Neural progenitor cell (in vitro differentiated cells): ENCODE data around the gene ANK3. TPM values are rescaled to one million over a fixed set of nuclear protein-coding genes. Genes with fewer than 3 reads are reported as not detected.

Source experiments
- DNase-seq: peaks from one replicate; pipeline ENCODE4 v3.0.0-alpha.2; 2016; ENCODE audit warnings: low spot score
- H2AFZ ChIP-seq: fragments of 200-600 bp; sonication (generic); replicated peaks from 2 replicates; pipeline ENCODE4 v1.6.1; 2016; ENCODE audit warnings: antibody characterized with exemption
- H3F3A ChIP-seq: fragments of 200-600 bp; sonication (generic); 2 replicates; pipeline ENCODE4 v1.6.1; 2016; ENCODE audit warnings: antibody characterized with exemption, low read depth
- H3K27ac ChIP-seq: fragments of 200-600 bp; sonication (generic); 2 replicates; pipeline ENCODE4 v1.5.1; 2016; ENCODE audit warnings: mild to moderate bottlenecking
- H3K27me3 ChIP-seq: fragments of 200-600 bp; sonication (generic); 2 replicates; pipeline ENCODE4 v1.6.1; 2016; ENCODE audit warnings: mild to moderate bottlenecking, moderate library complexity
- H3K36me3 ChIP-seq: fragments of 200-600 bp; sonication (generic); 2 replicates; pipeline ENCODE4 v1.5.1; 2016
- H3K4me1 ChIP-seq: fragments of 200-600 bp; sonication (generic); 2 replicates; pipeline ENCODE4 v1.6.1; 2016; ENCODE audit warnings: mixed run types
- H3K4me2 ChIP-seq: fragments of 200-600 bp; sonication (generic); 2 replicates; pipeline ENCODE4 v1.6.1; 2016
- H3K4me3 ChIP-seq: fragments of 200-600 bp; sonication (generic); 2 replicates; pipeline ENCODE4 v1.5.1; 2016
- H3K79me2 ChIP-seq: fragments of 200-600 bp; sonication (generic); 2 replicates; pipeline ENCODE4 v1.6.1; 2016; ENCODE audit warnings: low read depth
- H3K9ac ChIP-seq: fragments of 200-600 bp; sonication (generic); 2 replicates; pipeline ENCODE4 v1.6.1; 2016
- H3K9me3 ChIP-seq: fragments of 200-600 bp; sonication (generic); 2 replicates; pipeline ENCODE4 v1.5.1; 2016; ENCODE audit warnings: low read depth
- H4K20me1 ChIP-seq: fragments of 200-600 bp; sonication (generic); 2 replicates; pipeline ENCODE4 v1.6.1; 2016; ENCODE audit warnings: low read depth
- H3K27ac Mint-ChIP-seq: 3 replicates; pipeline ENCODE4 v1.8.0; 2021; ENCODE audit warnings: mixed read lengths
- H3K27me3 Mint-ChIP-seq: 2 replicates; pipeline ENCODE4 v1.8.0; 2022; ENCODE audit warnings: low read depth, mild to moderate bottlenecking, inconsistent platforms, moderate library complexity, mixed read lengths; ENCODE audit not compliant: insufficient read depth
- H3K36me3 Mint-ChIP-seq: 3 replicates; pipeline ENCODE4 v1.8.0; 2021; ENCODE audit warnings: mixed read lengths
- H3K4me1 Mint-ChIP-seq: 3 replicates; pipeline ENCODE4 v1.8.0; 2021; ENCODE audit warnings: mixed read lengths
- H3K4me3 Mint-ChIP-seq: 3 replicates; pipeline ENCODE4 v1.8.0; 2021; ENCODE audit warnings: mild to moderate bottlenecking, moderate library complexity, mixed read lengths
- H3K9me3 Mint-ChIP-seq: 3 replicates; pipeline ENCODE4 v1.8.0; 2020; ENCODE audit warnings: mixed read lengths
- EZH2 ChIP-seq: fragments of 200-600 bp; sonication (generic); IDR thresholded peaks from 2 replicates; pipeline ENCODE4 v1.6.1; 2017; ENCODE audit warnings: antibody characterized with exemption, mild to moderate bottlenecking, moderate library complexity
- EZH2phosphoT487 ChIP-seq: fragments of 200-600 bp; sonication (generic); IDR thresholded peaks from 2 replicates; pipeline ENCODE4 v1.6.1; 2017; ENCODE audit warnings: antibody characterized with exemption
- total RNA-seq: library from RNA; depleted of rRNA; stranded (reverse); fragments of >200 nt; gene quantifications from 2 replicates; pipeline ENCODE4 v1.2.3, GENCODE V29; 2015; ENCODE audit warnings: low replicate concordance
- TF ChIP-seq, protein P1 (sequence below): fragments of 200-600 bp; sonication (generic); IDR thresholded peaks from 2 replicates; pipeline ENCODE4 v1.5.1; 2017; ENCODE audit warnings: antibody characterized with exemption, mild to moderate bottlenecking

Gene ANK3
- total RNA-seq, 1 donor from 2014 or later: 54.1 TPM

DNA sequence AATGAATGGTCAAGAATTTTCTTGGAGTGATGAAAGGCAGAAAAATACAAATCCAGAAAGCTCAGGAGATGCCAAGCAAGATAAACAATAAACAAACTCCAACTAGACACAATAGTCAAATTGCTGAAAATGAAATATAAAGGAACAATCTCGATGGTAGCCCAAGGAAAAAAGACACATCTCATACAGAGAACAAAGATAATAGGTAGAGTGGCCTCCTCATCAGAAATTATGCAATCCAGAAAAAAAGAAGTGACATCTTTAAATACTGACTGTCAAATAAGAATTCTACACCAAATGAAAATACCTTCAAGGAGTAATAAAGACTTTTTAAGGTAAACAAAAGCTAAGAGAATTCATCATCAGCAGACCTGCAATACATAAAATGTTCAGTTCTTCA is 150.4 kb downstream of the ANK3 start:
- H2AFZ ChIP-seq: peak overlapping the region; percentile 75
- no peak overlapping the region for H3K4me2 ChIP-seq
- no peaks in the 10 kb centered on the region for H3K36me3 ChIP-seq
- no peaks in the 10 kb centered on the region for H3F3A ChIP-seq
- Mint-ChIP-seq H3K27me3 (no peaks in the 10 kb centered on the region), H3K4me3 (no peak overlapping the region), H3K27ac (no peak overlapping the region), H3K9me3 (peaks cover 2% of the 10 kb centered on the region), H3K36me3 (no peaks in the 10 kb centered on the region), H3K4me1 (peaks cover 5% of the 10 kb centered on the region)
- H3K9ac ChIP-seq: no peak overlapping the region
- H3K27ac ChIP-seq: no peak overlapping the region
- TF ChIP-seq EZH2phosphoT487 (no peak), EZH2 (no peak)
- TF ChIP-seq, protein P1, sequence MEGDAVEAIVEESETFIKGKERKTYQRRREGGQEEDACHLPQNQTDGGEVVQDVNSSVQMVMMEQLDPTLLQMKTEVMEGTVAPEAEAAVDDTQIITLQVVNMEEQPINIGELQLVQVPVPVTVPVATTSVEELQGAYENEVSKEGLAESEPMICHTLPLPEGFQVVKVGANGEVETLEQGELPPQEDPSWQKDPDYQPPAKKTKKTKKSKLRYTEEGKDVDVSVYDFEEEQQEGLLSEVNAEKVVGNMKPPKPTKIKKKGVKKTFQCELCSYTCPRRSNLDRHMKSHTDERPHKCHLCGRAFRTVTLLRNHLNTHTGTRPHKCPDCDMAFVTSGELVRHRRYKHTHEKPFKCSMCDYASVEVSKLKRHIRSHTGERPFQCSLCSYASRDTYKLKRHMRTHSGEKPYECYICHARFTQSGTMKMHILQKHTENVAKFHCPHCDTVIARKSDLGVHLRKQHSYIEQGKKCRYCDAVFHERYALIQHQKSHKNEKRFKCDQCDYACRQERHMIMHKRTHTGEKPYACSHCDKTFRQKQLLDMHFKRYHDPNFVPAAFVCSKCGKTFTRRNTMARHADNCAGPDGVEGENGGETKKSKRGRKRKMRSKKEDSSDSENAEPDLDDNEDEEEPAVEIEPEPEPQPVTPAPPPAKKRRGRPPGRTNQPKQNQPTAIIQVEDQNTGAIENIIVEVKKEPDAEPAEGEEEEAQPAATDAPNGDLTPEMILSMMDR: no peak
- H3K9me3 ChIP-seq: no peaks in the 10 kb centered on the region
- no peaks in the 10 kb centered on the region for H3K79me2 ChIP-seq
- no peaks in the 10 kb centered on the region for H3K27me3 ChIP-seq
- H4K20me1 ChIP-seq: no peaks in the 10 kb centered on the region
- H3K4me1 ChIP-seq: no peaks in the 10 kb centered on the region
- H3K4me3 ChIP-seq: no peak overlapping the region
- DNase-seq: no peak

DNA sequence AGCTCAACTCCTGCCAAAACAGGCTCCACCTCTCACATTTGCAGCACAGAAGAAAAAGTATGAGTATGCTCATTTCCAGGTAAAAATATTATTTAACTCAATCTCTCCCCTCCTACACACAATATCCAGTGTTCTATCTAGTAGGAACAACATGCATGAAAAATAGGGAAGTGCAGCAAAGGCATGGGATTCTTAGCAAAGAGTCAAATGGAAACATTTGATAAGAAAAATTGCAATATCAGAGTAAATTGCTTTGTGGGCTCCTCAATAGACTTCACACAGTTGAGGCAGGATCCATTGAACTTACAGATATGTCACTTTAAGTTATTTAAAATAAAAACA is 150.9 kb downstream of the ANK3 start:
- Histone ChIP-seq H3F3A (no peaks in the 10 kb centered on the region), H3K79me2 (no peaks in the 10 kb centered on the region), H3K27ac (no peak overlapping the region), H3K4me1 (no peaks in the 10 kb centered on the region), H3K9ac (no peak overlapping the region), H2AFZ (peak overlapping the region; percentile 75), H3K27me3 (no peaks in the 10 kb centered on the region), H3K4me3 (no peak overlapping the region), H3K36me3 (no peaks in the 10 kb centered on the region), H3K4me2 (no peak overlapping the region), H3K9me3 (no peaks in the 10 kb centered on the region), H4K20me1 (no peaks in the 10 kb centered on the region)
- no peak for TF ChIP-seq EZH2
- TF ChIP-seq EZH2phosphoT487: no peak
- TF ChIP-seq, protein P1: no peak
- no peaks in the 10 kb centered on the region for H3K36me3 Mint-ChIP-seq
- no peak overlapping the region for H3K27ac Mint-ChIP-seq
- H3K27me3 Mint-ChIP-seq: no peaks in the 10 kb centered on the region
- peaks cover 2% of the 10 kb centered on the region for H3K9me3 Mint-ChIP-seq
- peaks cover 5% of the 10 kb centered on the region for H3K4me1 Mint-ChIP-seq
- H3K4me3 Mint-ChIP-seq: no peak overlapping the region
- no peak for DNase-seq

DNA sequence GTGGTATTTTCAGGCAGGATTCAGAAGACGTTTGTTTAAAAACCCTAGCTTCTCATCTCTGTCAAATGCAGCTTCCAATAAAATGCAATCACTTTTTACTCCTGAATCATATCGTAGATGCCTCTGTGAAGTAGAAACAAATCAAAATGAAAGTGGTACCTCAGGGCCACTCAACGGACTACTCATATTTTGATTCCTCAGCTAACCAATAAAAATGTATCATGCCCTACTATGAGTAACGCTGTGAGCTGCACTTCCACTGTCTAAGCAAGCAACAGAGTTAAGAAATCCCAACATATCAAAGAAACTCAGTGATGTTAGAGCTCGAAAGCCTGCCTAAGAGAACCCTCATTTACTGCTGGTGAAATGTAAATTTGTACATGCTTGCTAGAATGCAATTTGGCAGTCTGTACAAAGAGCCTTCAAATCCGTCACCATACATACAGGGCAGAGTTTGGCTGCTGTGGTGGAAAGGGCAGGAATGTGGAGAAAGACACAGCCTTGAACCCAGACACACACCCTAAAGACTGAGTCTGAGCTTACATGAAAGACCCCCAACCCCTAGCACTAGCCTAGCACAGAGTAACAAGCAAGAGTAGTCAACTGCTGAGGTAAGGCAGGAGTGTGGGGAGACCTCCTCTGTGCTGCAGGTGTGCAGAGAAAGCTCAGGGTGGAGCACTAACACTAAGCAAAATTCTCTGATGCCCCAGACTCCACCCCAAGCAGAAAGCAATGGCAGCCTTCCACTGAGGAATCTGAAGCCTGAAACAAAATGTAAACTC is 151.5 kb downstream of the ANK3 start:
- no peaks in the 10 kb centered on the region for H3K36me3 ChIP-seq
- H3K9me3 ChIP-seq: no peaks in the 10 kb centered on the region
- peaks cover 2% of the 10 kb centered on the region for H3K9me3 Mint-ChIP-seq
- H4K20me1 ChIP-seq: no peaks in the 10 kb centered on the region
- no peaks in the 10 kb centered on the region for H3K79me2 ChIP-seq
- no peaks in the 10 kb centered on the region for H3K36me3 Mint-ChIP-seq
- TF ChIP-seq EZH2 (no peak), EZH2phosphoT487 (no peak)
- TF ChIP-seq, protein P1: peak; percentile 48
- no peaks in the 10 kb centered on the region for H3K27me3 ChIP-seq
- peak; percentile 37 for DNase-seq
- H3K4me3 Mint-ChIP-seq: no peak overlapping the region
- no peaks in the 10 kb centered on the region for H3F3A ChIP-seq
- no peak overlapping the region for H3K4me3 ChIP-seq
- peak overlapping the region; percentile 75 for H2AFZ ChIP-seq
- H3K27me3 Mint-ChIP-seq: no peaks in the 10 kb centered on the region
- H3K4me1 ChIP-seq: no peaks in the 10 kb centered on the region
- H3K4me1 Mint-ChIP-seq: peaks cover 5% of the 10 kb centered on the region
- no peak overlapping the region for H3K4me2 ChIP-seq
- no peak overlapping the region for H3K27ac Mint-ChIP-seq
- no peak overlapping the region for H3K27ac ChIP-seq
- H3K9ac ChIP-seq: no peak overlapping the region
